ENCODE measurements around the gene FMC1. TPM values are rescaled to one million over a fixed set of nuclear protein-coding genes. Genes with fewer than 3 reads are reported as not detected.

Gene FMC1
- total and polyA plus RNA-seq, 2 donors (not counting 1 experiment from before 2014, with no cell fraction given): 10.1 to 23.0 TPM

GRCh38 chr7:139362302-139362701 lies 21.2 kb downstream of the FMC1 start:
- Histone ChIP-seq H3K27me3 (ENCODE audit: control insufficient read depth, insufficient read depth, low read length) (no peaks in the 10 kb centered on the region), H3K9ac (ENCODE audit: insufficient read depth, low read length) (no peak overlapping the region), H3K4me3 (replicated peaks in 1 of 4; ENCODE audit: control extremely low read depth in 1 of 4, insufficient read depth in 1 of 4, low read depth in 3 of 4, low read length in 4 of 4) (peak overlapping the region in 2 of 4 experiments; percentile 81 to 85), H3K79me2 (ENCODE audit: control insufficient read depth, insufficient read depth, low read length) (peaks cover 71% of the 10 kb centered on the region), H3K4me2 (ENCODE audit: extremely low read depth, insufficient read depth, low read length) (no peak overlapping the region), H3K9me3 (ENCODE audit: control insufficient read depth, insufficient read depth, low read depth, low read length) (no peaks in the 10 kb centered on the region), H3K36me3 (ENCODE audit: control insufficient read depth, insufficient read depth, low read length) (no peaks in the 10 kb centered on the region), H3K27ac (ENCODE audit: insufficient read depth, low read length) (no peak overlapping the region), H4K20me1 (ENCODE audit: control insufficient read depth, extremely low read depth, insufficient read depth, low read length) (peaks cover 4% of the 10 kb centered on the region), H2AFZ (ENCODE audit: low read length) (no peak overlapping the region), H3K4me1 (ENCODE audit: control insufficient read depth, extremely low read depth, insufficient read depth, low read length) (no peaks in the 10 kb centered on the region)
- TF ChIP-seq EZH2 (IDR thresholded peaks at IDR 0.05; ENCODE audit: low read length, missing control alignments) (no peak), CTCF (conservative IDR thresholded peaks at IDR 0.05 in 1 of 2, IDR thresholded peaks at IDR 0.05 in 1 of 2; ENCODE audit: low read depth in 1 of 2, low read length in 2 of 2) (no peak)
- DNase-seq (ENCODE audit: low read depth in 2 of 2): peak; percentile 16

DNA sequence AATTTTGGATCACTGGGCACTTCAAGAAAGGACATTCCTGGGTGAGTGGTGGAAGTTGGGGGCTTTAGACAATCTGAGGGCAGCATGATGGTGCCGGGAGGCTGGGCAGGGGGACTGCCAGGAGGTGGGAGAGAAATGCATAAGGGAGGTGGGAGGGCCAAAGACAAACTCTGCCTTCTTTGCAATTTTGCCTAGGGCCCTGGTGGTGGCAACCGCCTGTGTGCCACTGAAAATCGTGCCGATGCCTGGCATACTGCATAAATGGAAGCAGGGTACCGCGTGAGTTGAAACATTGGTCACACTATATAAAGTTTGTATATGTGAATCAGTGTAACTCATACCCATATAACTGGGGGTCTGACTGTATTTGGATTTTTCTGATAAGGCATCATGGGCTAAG lies 21.8 kb downstream of the FMC1 start:
- H3K4me1 ChIP-seq (ENCODE audit: control insufficient read depth, extremely low read depth, insufficient read depth, low read length): no peaks in the 10 kb centered on the region
- H3K27ac ChIP-seq (ENCODE audit: insufficient read depth, low read length): no peak overlapping the region
- no peaks in the 10 kb centered on the region for H3K36me3 ChIP-seq (ENCODE audit: control insufficient read depth, insufficient read depth, low read length)
- peaks cover 78% of the 10 kb centered on the region for H3K79me2 ChIP-seq (ENCODE audit: control insufficient read depth, insufficient read depth, low read length)
- TF ChIP-seq EZH2 (IDR thresholded peaks at IDR 0.05; ENCODE audit: low read length, missing control alignments): no peak
- no peak for TF ChIP-seq CTCF (conservative IDR thresholded peaks at IDR 0.05 in 1 of 2, IDR thresholded peaks at IDR 0.05 in 1 of 2; ENCODE audit: low read depth in 1 of 2, low read length in 2 of 2)
- no peaks in the 10 kb centered on the region for H3K27me3 ChIP-seq (ENCODE audit: control insufficient read depth, insufficient read depth, low read length)
- no peak for DNase-seq (ENCODE audit: low read depth in 2 of 2)
- no peak overlapping the region for H2AFZ ChIP-seq (ENCODE audit: low read length)
- H3K9me3 ChIP-seq (ENCODE audit: control insufficient read depth, insufficient read depth, low read depth, low read length): no peaks in the 10 kb centered on the region
- H3K4me3 ChIP-seq (replicated peaks in 1 of 4; ENCODE audit: control extremely low read depth in 1 of 4, insufficient read depth in 1 of 4, low read depth in 3 of 4, low read length in 4 of 4): no peak overlapping the region
- no peak overlapping the region for H3K4me2 ChIP-seq (ENCODE audit: extremely low read depth, insufficient read depth, low read length)
- H3K9ac ChIP-seq (ENCODE audit: insufficient read depth, low read length): no peak overlapping the region
- peaks cover 4% of the 10 kb centered on the region for H4K20me1 ChIP-seq (ENCODE audit: control insufficient read depth, extremely low read depth, insufficient read depth, low read length)

- Histone ChIP-seq H3K36me3 (ENCODE audit: control insufficient read depth, insufficient read depth, low read length) (no peaks in the 10 kb centered on the region), H3K9me3 (ENCODE audit: control insufficient read depth, insufficient read depth, low read depth, low read length) (no peaks in the 10 kb centered on the region), H3K9ac (ENCODE audit: insufficient read depth, low read length) (no peak overlapping the region), H3K79me2 (ENCODE audit: control insufficient read depth, insufficient read depth, low read length) (peaks cover 97% of the 10 kb centered on the region), H2AFZ (ENCODE audit: low read length) (no peak overlapping the region), H3K4me1 (ENCODE audit: control insufficient read depth, extremely low read depth, insufficient read depth, low read length) (no peaks in the 10 kb centered on the region), H3K4me2 (ENCODE audit: extremely low read depth, insufficient read depth, low read length) (no peak overlapping the region), H4K20me1 (ENCODE audit: control insufficient read depth, extremely low read depth, insufficient read depth, low read length) (peaks cover 4% of the 10 kb centered on the region), H3K27me3 (ENCODE audit: control insufficient read depth, insufficient read depth, low read length) (no peaks in the 10 kb centered on the region), H3K27ac (ENCODE audit: insufficient read depth, low read length) (no peak overlapping the region), H3K4me3 (replicated peaks in 1 of 4; ENCODE audit: control extremely low read depth in 1 of 4, insufficient read depth in 1 of 4, low read depth in 3 of 4, low read length in 4 of 4) (no peak overlapping the region)
- TF ChIP-seq CTCF (conservative IDR thresholded peaks at IDR 0.05 in 1 of 2, IDR thresholded peaks at IDR 0.05 in 1 of 2; ENCODE audit: low read depth in 1 of 2, low read length in 2 of 2) (no peak), EZH2 (IDR thresholded peaks at IDR 0.05; ENCODE audit: low read length, missing control alignments) (no peak)
- no peak for DNase-seq (ENCODE audit: low read depth in 2 of 2)
Measured at GRCh38 chr7:139365336-139365735, 24.2 kb downstream of the FMC1 start.

Measured in fibroblast of lung (primary cell).